MM.1S (cell line): ENCODE measurements around the gene LMOD1.

Source experiments
- CTCF ChIP-seq: fragments of 300-600 bp; sonication (generic); IDR thresholded peaks from 2 replicates; pipeline ENCODE4 v1.5.1; 2016; ENCODE audit warnings: antibody characterized with exemption, low read length, mixed read lengths
- EZH2 ChIP-seq: fragments of 300-600 bp; sonication (generic); optimal IDR thresholded peaks from 2 replicates; pipeline ENCODE3; 2017; ENCODE audit warnings: low read depth, mild to moderate bottlenecking, antibody characterized with exemption, low read length, mixed read lengths
- EZH2phosphoT487 ChIP-seq: fragments of 300-600 bp; sonication (generic); IDR thresholded peaks from 2 replicates; pipeline ENCODE4 v1.6.1; 2018; ENCODE audit warnings: antibody characterized with exemption, low read length

DNA sequence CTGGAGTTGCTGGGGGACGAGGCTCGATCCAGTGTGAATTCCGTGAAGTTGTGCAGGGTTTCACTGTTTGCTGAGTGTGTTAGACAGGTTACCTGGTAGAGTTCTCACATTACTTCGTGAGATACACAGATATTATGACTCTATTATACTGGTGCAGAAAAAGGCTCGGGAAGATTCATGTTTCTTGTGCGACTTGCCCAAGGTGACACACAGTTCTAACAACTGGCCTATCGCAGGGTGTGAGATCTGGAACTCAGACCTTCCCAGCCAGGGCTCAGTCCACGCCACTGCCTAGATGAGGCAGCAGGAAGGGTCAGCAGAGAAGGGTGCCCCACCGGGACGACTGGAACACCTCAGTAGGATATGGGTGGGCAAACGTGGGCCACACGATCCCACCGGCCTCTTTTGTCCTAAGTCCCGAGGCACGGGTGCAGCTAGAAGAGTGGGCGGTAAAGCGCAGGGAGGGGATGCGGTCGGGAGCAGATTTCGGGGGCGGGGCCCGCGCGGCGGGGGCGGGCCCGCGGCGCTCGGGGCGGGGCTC, 35.8 kb upstream of the LMOD1 start:
- TF ChIP-seq CTCF (no peak), EZH2phosphoT487 (no peak), EZH2 (no peak)
